ENCODE results near the gene CDIP1. TPM values are rescaled to one million over a fixed set of nuclear protein-coding genes. Genes with fewer than 3 reads are reported as not detected.
"Not testable (repeated sequence)": the region's sequence is repeated elsewhere in the genome, so short reads cannot be mapped to it uniquely, and the experiment has no call there.

Gene CDIP1
- 11.1 TPM for total RNA-seq

DNA sequence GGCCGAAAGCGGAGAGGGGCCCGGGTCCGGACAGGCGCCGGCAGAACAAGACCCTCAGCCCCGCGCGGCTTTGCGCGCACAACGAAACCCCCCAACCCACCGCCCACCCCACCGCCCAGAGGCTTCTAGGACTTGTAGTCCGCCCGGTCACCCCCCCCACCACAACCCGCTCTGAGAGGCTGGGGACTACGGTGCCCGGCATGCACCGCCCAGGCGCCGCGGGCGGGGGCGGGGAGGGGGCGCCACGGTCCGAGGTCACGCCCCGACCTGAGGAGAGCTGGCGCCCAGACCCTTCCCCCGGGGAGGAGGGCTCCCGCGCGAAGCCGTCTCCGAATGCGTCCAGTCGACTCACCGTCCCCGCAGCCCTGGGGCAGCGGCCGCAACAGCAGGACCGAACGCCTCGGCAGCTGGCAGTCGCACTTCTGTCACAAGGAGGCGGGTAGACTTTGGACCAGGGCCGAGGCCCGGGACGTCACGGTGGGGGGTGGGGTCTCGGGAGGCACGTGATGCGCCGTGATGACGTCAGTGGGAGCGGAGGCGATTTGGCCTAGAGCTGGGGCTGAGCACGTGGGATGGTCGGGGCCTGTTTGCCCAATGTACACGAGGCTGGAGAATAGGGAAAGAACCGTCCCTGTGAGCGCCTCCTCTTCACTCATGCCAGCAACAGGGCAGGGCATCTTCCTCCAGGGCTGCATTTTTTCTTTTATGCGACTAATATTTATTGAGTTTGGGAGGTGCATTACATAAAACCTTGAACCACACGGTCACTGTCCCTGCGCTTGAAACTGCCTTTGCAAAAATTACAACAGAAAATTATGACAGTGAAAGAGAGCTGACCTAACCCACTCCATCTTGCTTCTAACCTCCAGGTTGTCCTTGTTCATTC, at the start of gene CDIP1:
Gene CDIP1 (minus strand): TSS at position 424 of the 886 bp plus-strand sequence. CDS start 24,643 bp downstream, outside the sequence.
- peak; percentile 92 for DNase-seq

DNA sequence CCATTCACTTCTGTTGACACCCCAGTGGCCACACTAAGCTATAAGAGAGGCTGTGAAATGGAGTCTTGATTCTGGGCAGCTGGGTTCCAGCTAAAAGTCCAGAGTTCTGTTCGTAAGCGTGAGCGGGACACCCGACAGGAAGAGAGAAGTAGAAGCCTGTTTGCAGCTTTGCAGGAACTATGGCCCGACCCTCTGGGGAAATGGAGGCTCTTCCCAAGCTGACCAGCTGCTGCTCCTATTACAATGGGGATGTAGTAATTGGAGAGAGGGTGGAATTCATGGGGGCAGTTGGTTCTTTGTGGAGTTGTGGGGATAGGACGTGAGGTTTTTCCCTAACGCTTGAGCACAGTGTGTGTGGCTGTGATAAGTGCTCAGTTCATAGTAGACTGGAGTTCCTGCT, 47.7 kb upstream of the CDIP1 start:
- DNase-seq: no peak

DNA sequence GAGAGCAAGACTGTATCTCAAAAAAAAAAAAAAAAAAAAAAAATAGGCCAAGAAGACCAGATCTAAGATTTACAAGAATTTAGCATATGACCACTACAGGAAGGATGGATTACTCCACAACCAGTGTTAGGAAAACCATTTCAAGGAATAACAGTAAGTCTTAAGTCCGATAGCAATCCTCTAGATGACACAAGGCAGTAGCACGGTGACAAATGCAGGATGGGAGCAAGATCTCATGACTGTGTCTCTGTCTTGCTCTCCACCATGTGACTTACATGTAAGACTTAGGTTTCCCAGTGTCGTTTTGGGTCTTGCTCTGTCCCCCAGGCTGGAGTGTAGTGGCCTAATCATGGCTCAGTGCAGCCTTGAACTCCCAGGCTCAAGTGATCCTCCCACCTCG, 45.3 kb upstream of the CDIP1 start:
- no peak for DNase-seq

DNA sequence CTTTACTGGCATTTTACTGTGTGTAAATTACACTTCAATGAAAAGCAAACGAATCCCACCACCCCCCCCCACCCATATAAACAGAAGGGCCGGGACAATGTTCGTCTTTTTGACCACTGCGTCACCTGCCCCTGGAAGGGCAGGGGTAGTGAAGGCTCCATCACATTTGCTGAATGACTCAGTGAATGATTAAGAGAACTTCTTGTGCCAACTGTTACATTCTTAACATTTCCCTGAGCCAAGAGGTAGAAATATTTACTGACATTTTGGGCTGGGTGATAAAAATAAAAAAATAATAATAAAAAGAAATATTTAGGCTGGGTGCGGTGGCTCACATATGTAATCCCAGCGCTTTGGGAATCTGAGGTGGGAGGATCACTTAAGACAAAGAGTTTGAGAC, 41.7 kb upstream of the CDIP1 start:
- DNase-seq: no peak

DNA sequence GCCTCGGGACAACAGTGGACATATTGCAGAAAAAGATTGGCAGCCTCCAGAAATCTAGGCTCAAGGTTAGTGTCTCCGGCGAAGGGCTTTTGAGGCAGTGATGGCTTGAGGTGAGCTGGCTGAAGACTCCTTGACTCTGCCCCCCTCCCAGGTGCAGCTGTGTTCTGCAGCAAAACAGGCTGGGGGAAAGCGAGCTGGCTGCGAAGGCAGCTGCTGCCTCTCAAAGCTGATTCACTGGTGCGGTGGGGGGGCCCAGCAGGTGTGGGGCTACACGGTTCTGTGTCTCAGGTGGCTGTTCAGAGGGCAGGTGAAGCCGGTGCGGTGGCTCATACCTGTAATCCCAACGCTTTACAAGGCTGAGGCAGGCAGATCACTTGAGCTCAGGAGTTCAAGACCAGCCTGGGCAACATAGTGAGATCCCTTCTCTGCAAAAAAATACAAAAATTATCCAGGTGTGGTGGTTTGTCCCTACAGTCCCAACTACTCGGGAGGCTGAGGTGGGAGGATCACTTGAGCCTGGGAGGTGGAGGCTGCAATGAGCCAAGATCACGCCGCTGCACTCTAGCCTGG, 40.5 kb upstream of the CDIP1 start:
- no peak for DNase-seq

DNA sequence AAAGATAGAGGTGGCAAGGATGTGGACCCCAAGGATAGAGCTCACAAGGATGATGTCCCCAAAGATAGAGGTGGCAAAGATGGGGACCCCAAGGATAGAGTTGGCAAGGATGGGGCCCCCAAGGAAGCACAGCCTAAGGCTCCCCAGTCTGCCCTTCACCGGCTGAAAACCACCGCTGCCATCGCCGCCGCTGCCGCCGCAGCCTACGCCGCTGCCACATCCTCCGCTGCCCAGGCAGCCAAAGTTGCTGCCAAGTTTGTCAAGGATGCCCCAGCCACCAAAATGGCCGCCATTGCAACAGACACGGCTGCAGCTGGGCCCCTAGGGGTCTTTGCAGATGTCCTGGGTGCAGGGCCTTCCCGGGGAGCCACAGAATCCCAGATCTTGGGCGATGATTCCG, 37.4 kb upstream of the CDIP1 start:
- no peak for DNase-seq

DNA sequence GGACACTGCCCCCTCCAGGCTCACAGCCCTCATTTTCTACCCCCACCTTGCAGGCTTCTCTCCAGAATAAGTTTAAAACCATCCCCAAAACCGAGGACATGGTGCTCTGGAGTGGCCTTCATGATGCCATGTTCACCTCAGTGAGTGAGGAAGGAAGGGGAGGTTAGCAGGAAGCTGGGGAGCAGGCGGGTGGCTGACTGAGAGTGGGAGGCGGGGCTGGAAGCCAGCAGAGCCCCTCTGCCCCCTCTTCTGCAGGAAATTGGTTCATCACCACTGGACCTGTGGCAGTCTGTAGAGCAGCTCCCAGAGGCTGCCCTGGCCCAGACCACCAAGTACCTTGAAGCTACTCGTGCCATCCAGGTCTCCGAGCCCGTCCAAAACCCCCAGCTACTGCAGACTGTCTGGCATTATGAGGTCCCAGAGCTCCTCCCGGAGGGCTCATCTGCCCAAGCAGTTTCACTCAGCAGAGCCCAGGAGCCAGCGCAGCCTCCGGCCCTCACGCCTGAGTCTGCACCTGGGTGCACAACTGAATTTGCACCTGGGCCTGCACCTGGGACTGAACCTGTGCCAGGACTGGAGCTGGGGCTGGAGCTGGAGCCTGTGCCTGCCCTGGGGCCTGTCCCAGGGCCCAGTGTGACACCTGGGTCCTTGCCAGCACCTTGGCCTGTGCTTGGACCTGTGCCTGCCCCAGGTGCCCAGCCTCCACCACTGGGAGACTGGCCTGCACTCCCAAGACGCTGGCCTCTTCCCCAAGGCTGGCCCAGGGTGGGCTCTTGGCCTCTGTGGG, 36.5 kb upstream of the CDIP1 start:
- DNase-seq: no peak

DNA sequence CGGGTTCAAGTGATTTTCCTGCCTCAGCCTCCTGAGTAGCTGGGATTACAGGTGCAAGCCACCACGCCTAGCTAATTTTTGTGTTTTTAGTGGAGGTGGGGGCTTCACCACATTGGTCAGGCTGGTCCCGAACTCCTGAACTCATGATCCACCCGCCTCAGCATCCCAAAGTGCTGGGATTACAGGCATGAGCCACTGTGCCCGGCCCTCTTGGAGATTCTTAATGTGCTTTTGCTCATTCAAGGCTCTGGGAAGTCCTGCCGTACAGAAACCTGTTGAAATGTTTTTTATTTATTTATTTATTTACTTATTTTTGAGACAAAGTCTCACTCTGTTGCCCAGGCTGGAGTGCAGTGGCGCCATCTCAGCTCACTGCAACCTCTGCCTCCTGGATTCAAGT, 35.4 kb upstream of the CDIP1 start:
- not testable (repeated sequence) for DNase-seq

DNA sequence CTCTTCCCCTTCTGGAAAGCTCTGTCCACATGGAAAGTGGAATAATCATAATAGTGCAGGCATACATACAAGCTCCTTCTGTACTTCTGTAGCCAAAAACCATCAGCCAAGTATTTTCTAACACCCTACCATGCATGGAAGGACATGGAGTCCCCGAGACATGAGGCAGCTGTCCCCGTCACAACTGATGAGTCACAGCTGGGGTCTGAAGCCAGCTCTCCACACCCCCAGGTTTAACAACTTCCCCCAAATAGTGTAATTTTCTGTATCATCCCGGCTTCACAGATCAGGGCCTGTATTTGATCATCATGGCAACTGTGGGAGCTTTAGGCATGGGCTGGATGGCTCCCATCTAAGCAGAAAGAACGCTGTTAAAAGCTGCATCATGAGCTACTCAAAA, 34.1 kb upstream of the CDIP1 start:
- peak; percentile 58 for DNase-seq

DNA sequence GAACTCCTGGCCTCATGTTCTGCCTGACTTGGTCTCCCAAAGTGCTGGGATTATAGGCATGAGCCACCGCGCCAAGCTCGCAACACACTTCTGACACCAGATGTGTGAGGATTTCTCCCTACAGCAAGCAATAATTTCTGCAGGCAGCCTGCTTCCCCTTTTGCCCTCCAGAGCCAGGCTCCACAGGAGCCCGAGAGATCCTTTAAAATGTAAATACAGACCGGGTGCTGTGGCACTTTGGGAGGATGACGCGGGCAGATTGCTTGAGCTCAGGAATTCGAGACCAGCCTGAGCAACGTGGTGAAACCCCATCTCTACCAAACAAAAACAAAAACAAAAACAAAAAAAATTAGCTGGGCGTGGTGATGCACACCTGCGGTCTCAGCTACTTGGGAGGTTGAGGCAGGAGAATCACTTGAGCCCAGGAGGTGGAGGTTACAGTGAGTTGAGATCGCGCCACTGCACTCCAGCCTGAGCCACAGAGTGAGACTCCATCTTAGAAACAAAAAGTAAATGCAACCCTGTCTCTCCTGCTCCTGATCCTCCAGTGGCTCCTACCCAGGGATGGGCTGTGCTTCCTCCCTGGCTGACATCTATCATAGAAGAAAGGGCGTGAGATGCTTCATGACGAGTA, 32.2 kb upstream of the CDIP1 start:
- DNase-seq: no peak

DNA sequence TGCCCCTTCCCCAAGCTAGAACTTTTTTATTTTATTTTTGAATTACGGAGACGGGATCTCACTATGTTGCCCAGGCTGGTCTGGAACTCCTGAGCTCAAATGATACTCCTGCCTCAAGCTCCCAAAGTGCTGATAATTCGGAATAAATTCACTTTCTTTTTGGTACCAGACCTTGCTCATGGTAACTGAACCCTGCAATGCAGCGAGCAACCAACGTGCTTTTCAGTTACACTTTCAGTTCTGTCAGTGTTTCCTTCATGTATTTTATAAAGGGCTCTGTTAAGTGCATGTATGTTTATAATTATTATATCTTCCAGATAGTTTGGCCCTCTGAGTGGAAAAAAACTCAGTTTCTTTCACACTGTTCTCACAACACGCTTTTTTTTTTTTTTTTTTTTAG, 31.5 kb upstream of the CDIP1 start:
- DNase-seq: no peak

DNA sequence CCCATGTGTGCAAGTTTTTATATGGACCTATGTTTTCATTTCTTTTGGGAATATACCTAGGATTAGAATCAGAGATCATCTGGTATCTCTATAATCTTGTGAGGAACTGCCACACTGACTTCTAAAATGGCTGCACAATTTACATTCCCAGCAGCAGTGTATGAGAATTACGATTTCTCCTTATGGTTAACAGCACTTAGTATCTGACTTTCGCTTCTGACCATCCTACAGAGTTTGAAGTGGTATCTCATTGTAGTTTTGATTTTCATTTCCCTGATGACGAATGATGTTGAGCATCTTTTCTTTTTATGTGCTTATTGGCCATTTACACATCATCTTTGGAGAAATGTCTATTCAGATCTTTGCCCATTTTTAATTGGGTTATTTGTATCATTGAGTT, 27.6 kb upstream of the CDIP1 start:
- DNase-seq: no peak

DNA sequence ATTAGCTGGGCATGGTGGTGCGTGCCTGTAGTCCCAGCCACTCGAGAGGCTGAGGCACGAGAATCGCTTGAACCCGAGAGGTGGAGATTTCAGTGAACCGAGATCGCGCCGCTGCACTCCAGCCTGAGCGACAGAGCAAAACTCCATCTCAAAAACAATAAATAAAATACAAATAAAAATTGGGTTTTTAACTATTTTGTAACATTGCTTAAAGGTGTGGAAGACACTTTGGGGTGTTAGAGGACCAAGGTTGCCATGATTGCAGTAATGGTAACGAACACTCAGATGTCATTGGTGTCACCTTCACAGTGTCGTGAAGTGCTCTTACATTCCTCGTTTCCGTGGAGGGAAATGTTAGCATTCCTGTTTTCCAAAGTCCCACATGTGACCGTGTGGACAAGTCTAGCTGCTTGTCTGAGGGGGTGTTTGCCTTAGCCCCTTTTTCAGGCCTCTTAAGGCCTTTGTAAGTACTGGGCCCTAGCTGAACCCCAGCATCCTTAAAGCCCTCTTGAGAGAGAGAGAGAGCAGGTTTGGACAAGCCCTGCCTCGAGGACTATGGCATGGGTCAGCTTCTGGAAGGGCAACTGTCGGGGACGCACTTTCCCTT, 26.2 kb upstream of the CDIP1 start:
- DNase-seq: no peak

DNA sequence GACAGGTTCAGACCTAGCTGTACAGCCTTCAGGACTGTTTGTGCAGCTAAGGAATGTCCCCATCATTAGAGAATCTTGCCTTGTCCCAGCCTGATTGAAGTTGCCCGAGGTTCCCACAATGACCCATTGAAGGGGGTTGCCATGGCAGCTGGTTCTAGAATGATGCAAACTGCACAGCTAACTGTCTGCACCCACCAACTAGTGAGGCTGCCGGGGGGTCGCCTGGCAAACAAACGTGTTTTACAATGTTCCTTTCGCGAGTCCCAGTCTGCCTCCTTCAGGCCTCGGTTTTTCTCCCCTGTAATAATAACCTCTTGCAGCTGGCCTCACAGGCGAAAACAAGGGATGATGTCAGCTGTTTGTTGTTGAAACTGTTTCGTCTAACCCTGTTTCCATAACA, 23.0 kb upstream of the CDIP1 start:
- DNase-seq: no peak

DNA sequence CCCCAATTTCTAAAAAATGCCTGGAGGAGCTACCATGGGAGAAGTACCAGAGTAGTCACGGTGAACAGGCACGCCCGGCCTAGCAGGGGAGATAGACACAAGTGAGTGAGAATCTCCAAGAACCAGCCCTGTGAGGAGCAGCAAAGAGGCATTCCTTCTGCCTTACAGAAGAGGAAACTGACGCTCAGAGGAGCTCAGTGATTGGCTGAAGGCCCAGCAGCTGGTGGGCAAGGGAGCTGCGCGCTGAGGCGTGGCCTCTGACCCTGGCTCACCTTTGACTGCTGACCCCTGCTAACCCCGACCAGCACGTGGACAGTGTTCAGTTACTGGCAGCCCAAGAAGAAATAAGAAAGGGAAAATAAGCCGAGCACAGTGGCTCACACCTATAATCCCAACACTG, 19.4 kb upstream of the CDIP1 start:
- no peak for DNase-seq

DNA sequence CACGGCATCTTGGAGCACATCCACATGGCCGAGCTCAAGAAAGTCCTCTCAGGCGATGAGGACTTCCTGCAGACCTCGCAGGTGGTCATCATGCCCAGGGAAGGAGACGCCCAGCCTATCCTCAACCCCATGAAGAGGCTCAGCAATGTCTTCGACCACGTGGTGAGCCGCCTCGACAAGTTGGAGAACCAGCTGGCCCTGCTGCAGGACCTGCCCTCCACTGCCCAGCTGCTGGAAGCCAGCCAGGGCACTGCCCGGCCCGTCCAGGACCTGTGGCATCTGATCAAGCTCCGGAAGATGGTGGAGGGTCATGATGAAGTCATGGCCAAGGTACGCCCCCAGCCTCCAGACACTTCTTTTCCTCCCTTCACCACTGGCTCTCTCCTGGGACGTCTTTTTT, 18.0 kb upstream of the CDIP1 start:
- no peak for DNase-seq

DNA sequence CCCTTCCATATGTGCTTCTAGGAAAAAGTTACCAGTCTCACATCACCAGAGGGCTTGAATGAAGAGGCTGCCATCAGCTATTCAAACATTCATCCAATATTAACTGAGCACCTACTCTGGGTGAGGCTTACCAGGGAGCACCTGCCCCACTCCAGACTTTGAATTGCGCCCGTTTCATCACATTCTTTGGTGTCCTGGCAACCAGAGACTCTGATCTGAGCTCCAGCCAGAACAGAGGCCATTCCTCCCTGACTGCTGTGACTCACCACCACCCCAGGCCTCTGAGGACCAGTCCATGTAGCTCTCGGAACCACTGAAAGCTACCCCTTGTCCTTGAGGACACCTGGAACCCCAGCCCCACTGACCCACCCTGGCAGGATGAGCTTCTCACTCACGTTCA, 17.5 kb upstream of the CDIP1 start, which contains the start of gene C16orf96:
Gene C16orf96 (plus strand): TSS at position 229 of the 400 bp plus-strand sequence. CDS start 150 bp downstream, at position 379.
- no peak for DNase-seq

DNA sequence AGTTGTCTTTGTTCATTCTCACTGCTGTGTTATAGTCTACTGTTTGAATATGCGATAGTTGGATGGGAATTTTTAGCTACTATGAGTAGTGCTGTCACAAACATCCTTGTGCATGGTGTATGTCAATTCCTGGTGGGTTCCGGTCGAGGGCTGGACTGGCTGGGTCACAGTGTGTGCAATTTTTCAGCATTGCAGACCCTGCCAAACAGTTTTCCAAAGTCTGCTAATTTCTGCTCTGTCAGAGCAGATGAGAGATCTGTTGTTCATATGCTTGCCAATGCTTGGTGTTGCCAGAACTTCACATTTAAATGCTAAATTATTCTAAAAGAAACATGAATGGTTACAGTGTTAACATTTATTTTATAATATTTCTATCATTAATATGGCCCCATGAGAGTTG, 14.0 kb upstream of the CDIP1 start:
- no peak for DNase-seq

DNA sequence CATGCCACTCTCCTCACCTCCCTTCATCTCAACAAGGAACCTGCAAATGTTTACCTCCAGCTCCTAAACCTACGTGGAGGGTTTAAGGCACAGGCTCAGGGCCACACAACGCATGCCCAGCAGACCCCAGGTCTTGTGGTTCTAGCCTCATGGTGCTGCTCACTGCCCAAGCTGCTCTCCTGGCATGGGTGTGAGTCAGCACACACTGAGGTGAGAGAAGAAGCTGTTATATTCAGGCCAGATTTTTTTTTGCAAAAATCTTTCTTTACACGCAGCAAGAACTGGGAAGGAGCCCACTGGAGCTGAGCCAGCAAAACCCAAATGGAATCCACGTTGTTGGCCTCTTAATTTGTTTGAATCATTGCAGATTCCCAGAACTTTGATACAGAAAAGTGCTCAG, 12.0 kb upstream of the CDIP1 start:
- no peak for DNase-seq

DNA sequence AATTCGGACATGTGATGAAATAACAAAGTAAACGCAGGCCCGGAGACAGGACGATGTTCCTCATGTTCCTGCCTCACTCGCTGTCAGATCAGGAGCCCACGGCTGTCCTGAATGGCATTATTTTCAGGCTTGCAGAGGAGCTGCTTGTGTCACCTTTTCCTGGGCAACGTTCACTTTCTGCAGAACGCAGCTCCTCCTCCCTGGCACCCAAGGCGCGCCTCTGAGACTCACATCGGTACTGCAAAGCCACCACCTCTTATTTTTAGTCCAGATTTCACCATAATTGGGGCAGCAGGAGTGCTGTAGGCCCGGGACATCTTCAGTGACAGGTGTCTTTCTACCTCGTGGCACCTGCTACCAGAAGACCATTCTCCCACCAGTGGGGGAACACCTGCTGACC, 9.6 kb upstream of the CDIP1 start:
- no peak for DNase-seq

DNA sequence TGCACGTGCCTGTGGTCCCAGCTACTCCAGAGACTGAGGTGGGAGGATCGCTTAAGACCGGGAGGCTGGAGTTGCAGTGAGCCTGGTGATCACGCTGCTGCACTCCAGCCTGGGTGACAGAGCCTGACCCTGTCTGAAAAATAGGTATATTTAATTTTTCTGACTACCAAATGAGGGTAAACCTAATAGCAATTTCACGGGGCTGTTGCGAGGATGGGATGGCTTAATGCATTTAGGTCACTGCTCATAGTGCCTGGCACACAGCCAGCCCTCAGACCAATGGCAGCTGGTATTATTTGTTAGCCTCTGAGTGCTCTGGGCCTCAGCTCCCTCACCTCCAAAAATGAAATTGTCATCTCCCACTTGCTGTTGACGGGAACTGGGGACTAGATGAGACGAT, 5.9 kb upstream of the CDIP1 start:
- no peak for DNase-seq

DNA sequence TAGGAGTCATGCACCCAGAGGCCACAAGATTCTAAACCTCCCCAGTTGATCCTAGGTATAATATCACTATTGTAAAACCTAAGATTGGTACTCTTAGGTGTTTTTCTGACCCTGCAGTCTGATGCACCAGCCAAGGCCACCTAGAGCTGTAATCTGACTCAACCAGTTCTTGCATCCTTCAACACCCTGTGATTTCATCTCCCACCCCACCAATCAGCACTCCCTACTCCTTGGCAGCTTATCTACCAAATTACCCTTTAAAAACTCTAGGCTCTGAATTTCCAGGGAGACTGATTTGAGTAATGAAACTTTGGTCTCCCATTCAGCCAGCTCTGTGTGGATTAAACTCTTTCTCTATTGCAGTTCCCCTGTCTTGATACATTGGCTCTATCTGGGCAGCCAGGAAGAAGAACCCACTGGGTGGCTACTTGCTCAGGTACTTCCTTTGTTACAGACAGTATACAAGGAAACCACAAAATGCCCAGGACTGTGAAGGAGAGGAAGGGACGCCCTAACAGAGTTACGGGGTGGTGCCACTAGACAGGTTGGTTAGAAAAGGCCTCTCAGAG, 1.2 kb upstream of the CDIP1 start:
- DNase-seq: no peak

Data from occipital lobe (tissue), 2 donors.